Measurements from ENCODE around the gene UBE2I.
A peak's percentile ranks its signal among the peaks of the same experiment; 100 is the strongest.

Gene UBE2I

DNA sequence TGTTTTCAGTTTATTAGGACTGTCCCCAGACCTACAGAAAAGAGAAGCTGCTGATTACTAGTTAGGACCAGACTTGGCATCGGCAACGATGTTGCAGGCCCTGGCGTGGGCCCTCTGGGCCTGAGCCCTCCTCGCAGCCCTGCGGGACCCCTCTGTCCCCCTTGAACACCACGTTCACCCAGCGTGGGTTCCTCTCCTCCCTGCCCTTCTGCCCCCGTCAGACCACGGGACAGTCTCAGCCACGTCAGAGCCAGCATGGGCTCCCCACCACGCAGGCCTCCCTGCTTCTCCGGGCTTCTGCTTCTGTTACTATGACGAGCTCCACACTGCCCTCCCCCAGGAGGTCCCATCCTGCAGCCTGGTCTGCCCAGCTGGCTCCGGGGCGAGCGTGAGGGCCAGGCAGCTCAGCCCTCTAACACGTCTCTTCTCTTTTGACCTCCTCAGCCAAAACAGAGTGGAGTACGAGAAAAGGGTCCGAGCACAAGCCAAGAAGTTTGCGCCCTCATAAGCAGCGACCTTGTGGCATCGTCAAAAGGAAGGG lies 14.9 kb downstream of the UBE2I start:
- TF ChIP-seq, protein P1, sequence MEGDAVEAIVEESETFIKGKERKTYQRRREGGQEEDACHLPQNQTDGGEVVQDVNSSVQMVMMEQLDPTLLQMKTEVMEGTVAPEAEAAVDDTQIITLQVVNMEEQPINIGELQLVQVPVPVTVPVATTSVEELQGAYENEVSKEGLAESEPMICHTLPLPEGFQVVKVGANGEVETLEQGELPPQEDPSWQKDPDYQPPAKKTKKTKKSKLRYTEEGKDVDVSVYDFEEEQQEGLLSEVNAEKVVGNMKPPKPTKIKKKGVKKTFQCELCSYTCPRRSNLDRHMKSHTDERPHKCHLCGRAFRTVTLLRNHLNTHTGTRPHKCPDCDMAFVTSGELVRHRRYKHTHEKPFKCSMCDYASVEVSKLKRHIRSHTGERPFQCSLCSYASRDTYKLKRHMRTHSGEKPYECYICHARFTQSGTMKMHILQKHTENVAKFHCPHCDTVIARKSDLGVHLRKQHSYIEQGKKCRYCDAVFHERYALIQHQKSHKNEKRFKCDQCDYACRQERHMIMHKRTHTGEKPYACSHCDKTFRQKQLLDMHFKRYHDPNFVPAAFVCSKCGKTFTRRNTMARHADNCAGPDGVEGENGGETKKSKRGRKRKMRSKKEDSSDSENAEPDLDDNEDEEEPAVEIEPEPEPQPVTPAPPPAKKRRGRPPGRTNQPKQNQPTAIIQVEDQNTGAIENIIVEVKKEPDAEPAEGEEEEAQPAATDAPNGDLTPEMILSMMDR (IDR thresholded peaks at IDR 0.05; ENCODE audit: borderline replicate concordance, extremely low read depth, low read length, poor library complexity, severe bottlenecking), result no peak
- no peak for TF ChIP-seq EZH2 (IDR thresholded peaks at IDR 0.05; ENCODE audit: borderline replicate concordance, low read depth, low read length, severe bottlenecking)
- ATAC-seq (ENCODE audit: insufficient read depth, low read depth), result no peak
- Histone ChIP-seq H3K36me3 (ENCODE audit: insufficient read depth, low read length) (peaks cover 60% of the 10 kb centered on the region), H3K27me3 (ENCODE audit: insufficient read depth, low read length, poor library complexity) (no peaks in the 10 kb centered on the region), H3K4me2 (ENCODE audit: insufficient read depth, low read length) (no peak overlapping the region), H3K4me1 (ENCODE audit: insufficient read depth, low read length) (no peaks in the 10 kb centered on the region), H3K9me3 (ENCODE audit: insufficient read depth, low read length, severe bottlenecking) (no peaks in the 10 kb centered on the region), H3K79me2 (ENCODE audit: insufficient read depth, low read length) (peaks cover 16% of the 10 kb centered on the region; the same call in 1 of the 2 replicates), H3K27ac (ENCODE audit: low read length) (no peak overlapping the region), H4K20me1 (ENCODE audit: insufficient read depth, low read length) (peaks cover 63% of the 10 kb centered on the region), H2AFZ (ENCODE audit: low read depth, low read length) (no peak overlapping the region), H3K9ac (ENCODE audit: low read depth, low read length) (no peak overlapping the region), H3K4me3 (ENCODE audit: low read depth in 1 of 2, low read length in 2 of 2) (no peak overlapping the region)
- no peak for DNase-seq

DNA sequence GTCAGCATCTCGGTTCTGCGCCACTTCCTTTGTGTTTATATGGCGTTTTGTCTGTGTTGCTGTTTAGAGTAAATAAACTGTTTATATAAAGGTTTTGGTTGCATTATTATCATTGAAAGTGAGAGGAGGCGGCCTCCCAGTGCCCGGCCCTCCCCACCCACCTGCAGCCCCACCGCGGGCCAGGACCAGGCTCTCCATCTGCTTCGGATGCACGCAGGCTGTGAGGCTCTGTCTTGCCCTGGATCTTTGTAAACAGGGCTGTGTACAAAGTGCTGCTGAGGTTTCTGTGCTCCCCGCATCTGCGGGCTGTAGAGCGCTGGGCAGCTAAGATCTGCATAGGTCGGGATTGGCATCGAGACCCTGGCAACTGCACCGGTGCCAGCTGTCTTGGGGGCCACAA lies 15.8 kb downstream of the UBE2I start:
- H3K79me2 ChIP-seq (ENCODE audit: insufficient read depth, low read length), result peaks cover 7% of the 10 kb centered on the region; the same call in 1 of the 2 replicates
- H3K27ac ChIP-seq (ENCODE audit: low read length), result no peak overlapping the region
- TF ChIP-seq, protein P1 (IDR thresholded peaks at IDR 0.05; ENCODE audit: borderline replicate concordance, extremely low read depth, low read length, poor library complexity, severe bottlenecking), result no peak
- no peak for TF ChIP-seq EZH2 (IDR thresholded peaks at IDR 0.05; ENCODE audit: borderline replicate concordance, low read depth, low read length, severe bottlenecking)
- no peak overlapping the region for H3K4me2 ChIP-seq (ENCODE audit: insufficient read depth, low read length)
- no peaks in the 10 kb centered on the region for H3K27me3 ChIP-seq (ENCODE audit: insufficient read depth, low read length, poor library complexity)
- H2AFZ ChIP-seq (ENCODE audit: low read depth, low read length), result no peak overlapping the region
- ATAC-seq (ENCODE audit: insufficient read depth, low read depth), result 0 out of 3 replicates have a peak, but pooled peaks have one; percentile 6
- H3K36me3 ChIP-seq (ENCODE audit: insufficient read depth, low read length), result peaks cover 51% of the 10 kb centered on the region
- H3K9ac ChIP-seq (ENCODE audit: low read depth, low read length), result no peak overlapping the region
- no peaks in the 10 kb centered on the region for H3K9me3 ChIP-seq (ENCODE audit: insufficient read depth, low read length, severe bottlenecking)
- H3K4me1 ChIP-seq (ENCODE audit: insufficient read depth, low read length), result no peaks in the 10 kb centered on the region
- peaks cover 54% of the 10 kb centered on the region for H4K20me1 ChIP-seq (ENCODE audit: insufficient read depth, low read length)
- no peak for DNase-seq
- H3K4me3 ChIP-seq (ENCODE audit: low read depth in 1 of 2, low read length in 2 of 2), result no peak overlapping the region

DNA sequence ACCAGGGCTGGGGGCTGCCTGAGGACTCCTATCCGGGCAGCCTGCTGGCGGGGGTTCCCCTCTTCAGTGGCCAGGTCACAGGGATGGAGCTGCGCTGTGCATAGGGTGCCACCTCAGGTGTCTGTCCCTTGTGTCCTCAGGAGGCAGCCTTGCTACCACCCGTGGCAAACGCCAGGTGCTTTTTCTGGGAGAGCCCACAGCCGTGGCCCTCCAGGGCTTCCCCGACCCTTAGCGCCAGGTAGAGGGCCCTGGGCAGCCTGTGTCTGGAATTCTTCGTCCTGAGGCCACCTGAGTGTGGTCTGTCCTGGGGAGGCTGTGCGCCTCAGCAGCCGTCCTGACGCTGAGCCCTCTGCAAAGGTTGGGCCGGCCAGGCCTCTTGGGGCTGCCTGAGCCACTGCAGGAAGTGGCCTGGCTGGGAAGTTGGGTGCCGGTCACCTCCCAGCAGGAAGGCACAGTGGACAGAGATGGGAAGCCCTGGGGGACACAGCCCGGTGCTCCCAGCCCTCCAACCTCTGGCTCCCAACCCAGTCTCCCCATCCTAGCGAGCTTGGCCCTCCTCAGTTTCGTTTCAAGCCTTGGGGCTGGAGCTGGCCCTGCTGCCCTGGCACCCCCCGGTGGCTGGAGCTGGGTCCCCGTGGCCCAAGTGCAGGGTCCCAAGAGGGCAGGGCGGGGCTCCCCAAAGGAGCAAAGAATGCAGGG lies 16.4 kb downstream of the UBE2I start:
- peaks cover 48% of the 10 kb centered on the region for H4K20me1 ChIP-seq (ENCODE audit: insufficient read depth, low read length)
- H3K27ac ChIP-seq (ENCODE audit: low read length), result no peak overlapping the region
- no peak for DNase-seq
- no peak overlapping the region for H3K4me2 ChIP-seq (ENCODE audit: insufficient read depth, low read length)
- H3K9me3 ChIP-seq (ENCODE audit: insufficient read depth, low read length, severe bottlenecking), result no peaks in the 10 kb centered on the region
- H3K36me3 ChIP-seq (ENCODE audit: insufficient read depth, low read length), result peaks cover 45% of the 10 kb centered on the region
- no peak overlapping the region for H3K4me3 ChIP-seq (ENCODE audit: low read depth in 1 of 2, low read length in 2 of 2)
- H3K27me3 ChIP-seq (ENCODE audit: insufficient read depth, low read length, poor library complexity), result no peaks in the 10 kb centered on the region
- H2AFZ ChIP-seq (ENCODE audit: low read depth, low read length), result no peak overlapping the region
- no peak for TF ChIP-seq EZH2 (IDR thresholded peaks at IDR 0.05; ENCODE audit: borderline replicate concordance, low read depth, low read length, severe bottlenecking)
- TF ChIP-seq, protein P1 (IDR thresholded peaks at IDR 0.05; ENCODE audit: borderline replicate concordance, extremely low read depth, low read length, poor library complexity, severe bottlenecking), result no peak
- H3K9ac ChIP-seq (ENCODE audit: low read depth, low read length), result no peak overlapping the region
- H3K79me2 ChIP-seq (ENCODE audit: insufficient read depth, low read length), result peaks cover 3% of the 10 kb centered on the region; the same call in 1 of the 2 replicates
- ATAC-seq (ENCODE audit: insufficient read depth, low read depth), result peak; percentile 32; the same call in 2 of the 3 replicates
- H3K4me1 ChIP-seq (ENCODE audit: insufficient read depth, low read length), result no peaks in the 10 kb centered on the region
